Measurements from ENCODE around the gene GATAD2B. TPM values are rescaled to one million over a fixed set of nuclear protein-coding genes. Genes with fewer than 3 reads are reported as not detected.
A peak's percentile ranks its signal among the peaks of the same experiment; 100 is the strongest.

The GATAD2B gene
- total and polyA plus RNA-seq, 2 donors (not counting 1 experiment from before 2014, with no cell fraction given) = 4.8 to 5.2 TPM

DNA sequence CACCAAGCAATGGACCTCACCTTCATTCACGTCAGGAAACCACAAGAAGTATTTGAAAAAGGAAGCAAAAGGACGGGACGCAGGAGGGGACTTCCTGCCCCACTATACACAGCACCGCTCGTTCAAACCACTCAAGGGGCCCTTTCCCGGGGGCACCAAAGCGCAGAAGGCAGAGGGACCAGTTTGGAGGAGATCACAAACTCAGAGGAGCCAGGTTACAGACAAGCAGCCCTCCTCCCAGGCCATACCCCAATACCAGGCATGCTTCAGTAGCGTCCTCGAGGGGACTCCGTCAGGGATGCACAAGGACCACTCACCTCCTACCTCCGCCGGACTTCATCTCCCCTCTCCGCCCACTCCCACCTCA, 35.0 kb upstream of the GATAD2B start:
- Histone ChIP-seq H2AFZ (ENCODE audit: low read length) (no peak overlapping the region), H3K36me3 (ENCODE audit: control insufficient read depth, insufficient read depth, low read length) (peaks cover 6% of the 10 kb centered on the region), H3K4me3 (replicated peaks in 1 of 4; ENCODE audit: control extremely low read depth in 1 of 4, insufficient read depth in 1 of 4, low read depth in 3 of 4, low read length in 4 of 4) (peak overlapping the region; percentile 72 to 96 (median 84)), H3K27me3 (ENCODE audit: control insufficient read depth, insufficient read depth, low read length) (no peaks in the 10 kb centered on the region), H3K9ac (ENCODE audit: insufficient read depth, low read length) (peak overlapping the region; percentile 86), H3K27ac (ENCODE audit: insufficient read depth, low read length) (peak overlapping the region; percentile 53), H3K9me3 (ENCODE audit: control insufficient read depth, insufficient read depth, low read depth, low read length) (no peaks in the 10 kb centered on the region), H4K20me1 (ENCODE audit: control insufficient read depth, extremely low read depth, insufficient read depth, low read length) (no peaks in the 10 kb centered on the region), H3K4me2 (ENCODE audit: extremely low read depth, insufficient read depth, low read length) (peak overlapping the region; percentile 93), H3K79me2 (ENCODE audit: control insufficient read depth, insufficient read depth, low read length) (peaks cover 47% of the 10 kb centered on the region), H3K4me1 (ENCODE audit: control insufficient read depth, extremely low read depth, insufficient read depth, low read length) (peaks cover 15% of the 10 kb centered on the region)
- DNase-seq (ENCODE audit: low read depth in 2 of 2) = peak in 1 of 2 donors; percentile 36
- TF ChIP-seq EZH2 (IDR thresholded peaks at IDR 0.05; ENCODE audit: low read length, missing control alignments) = no peak
- TF ChIP-seq, protein P1, sequence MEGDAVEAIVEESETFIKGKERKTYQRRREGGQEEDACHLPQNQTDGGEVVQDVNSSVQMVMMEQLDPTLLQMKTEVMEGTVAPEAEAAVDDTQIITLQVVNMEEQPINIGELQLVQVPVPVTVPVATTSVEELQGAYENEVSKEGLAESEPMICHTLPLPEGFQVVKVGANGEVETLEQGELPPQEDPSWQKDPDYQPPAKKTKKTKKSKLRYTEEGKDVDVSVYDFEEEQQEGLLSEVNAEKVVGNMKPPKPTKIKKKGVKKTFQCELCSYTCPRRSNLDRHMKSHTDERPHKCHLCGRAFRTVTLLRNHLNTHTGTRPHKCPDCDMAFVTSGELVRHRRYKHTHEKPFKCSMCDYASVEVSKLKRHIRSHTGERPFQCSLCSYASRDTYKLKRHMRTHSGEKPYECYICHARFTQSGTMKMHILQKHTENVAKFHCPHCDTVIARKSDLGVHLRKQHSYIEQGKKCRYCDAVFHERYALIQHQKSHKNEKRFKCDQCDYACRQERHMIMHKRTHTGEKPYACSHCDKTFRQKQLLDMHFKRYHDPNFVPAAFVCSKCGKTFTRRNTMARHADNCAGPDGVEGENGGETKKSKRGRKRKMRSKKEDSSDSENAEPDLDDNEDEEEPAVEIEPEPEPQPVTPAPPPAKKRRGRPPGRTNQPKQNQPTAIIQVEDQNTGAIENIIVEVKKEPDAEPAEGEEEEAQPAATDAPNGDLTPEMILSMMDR (conservative IDR thresholded peaks at IDR 0.05 in 1 of 2, IDR thresholded peaks at IDR 0.05 in 1 of 2; ENCODE audit: low read depth in 1 of 2, low read length in 2 of 2) = no peak

DNA sequence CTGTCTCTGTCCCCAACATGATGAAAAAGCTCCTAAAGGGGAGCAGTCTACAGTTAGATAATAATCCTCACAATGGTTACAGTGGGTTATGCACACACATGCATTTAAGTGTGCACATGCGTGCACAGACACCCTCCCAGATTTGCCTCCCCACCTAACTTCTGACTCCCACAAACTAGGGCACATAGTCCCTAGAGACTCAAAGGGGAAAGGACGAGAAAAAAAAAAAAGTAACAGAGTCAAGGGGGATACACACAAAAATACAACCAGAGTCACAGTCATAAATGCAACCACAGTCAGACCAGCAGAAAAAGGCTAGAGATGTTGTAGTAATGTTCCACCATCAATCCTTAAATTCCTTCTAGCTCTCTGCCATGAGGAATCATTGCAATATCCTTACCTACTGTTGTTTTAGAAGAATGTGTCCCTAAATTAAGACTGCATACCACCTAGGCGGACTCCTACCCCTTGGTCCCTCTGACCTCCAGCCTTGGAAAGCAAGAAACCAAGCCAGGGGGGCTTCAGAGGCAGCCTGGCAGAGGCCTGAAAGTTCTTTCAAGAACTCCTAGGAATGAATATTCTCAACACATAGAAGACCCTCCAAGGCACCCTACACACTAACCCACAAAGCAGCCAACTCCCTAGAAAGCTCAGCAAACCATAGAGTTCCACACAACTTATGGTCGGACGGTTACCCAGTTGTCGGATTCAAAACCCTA, 34.4 kb upstream of the GATAD2B start:
- Histone ChIP-seq H3K4me2 (ENCODE audit: extremely low read depth, insufficient read depth, low read length) (peak overlapping the region; percentile 93), H3K4me1 (ENCODE audit: control insufficient read depth, extremely low read depth, insufficient read depth, low read length) (peaks cover 10% of the 10 kb centered on the region), H2AFZ (ENCODE audit: low read length) (no peak overlapping the region), H3K27me3 (ENCODE audit: control insufficient read depth, insufficient read depth, low read length) (no peaks in the 10 kb centered on the region), H3K27ac (ENCODE audit: insufficient read depth, low read length) (peak overlapping the region; percentile 53), H3K9me3 (ENCODE audit: control insufficient read depth, insufficient read depth, low read depth, low read length) (no peaks in the 10 kb centered on the region), H3K36me3 (ENCODE audit: control insufficient read depth, insufficient read depth, low read length) (peaks cover 9% of the 10 kb centered on the region), H4K20me1 (ENCODE audit: control insufficient read depth, extremely low read depth, insufficient read depth, low read length) (no peaks in the 10 kb centered on the region), H3K79me2 (ENCODE audit: control insufficient read depth, insufficient read depth, low read length) (peaks cover 41% of the 10 kb centered on the region), H3K9ac (ENCODE audit: insufficient read depth, low read length) (peak overlapping the region; percentile 86), H3K4me3 (replicated peaks in 1 of 4; ENCODE audit: control extremely low read depth in 1 of 4, insufficient read depth in 1 of 4, low read depth in 3 of 4, low read length in 4 of 4) (peak overlapping the region; percentile 72 to 96 (median 84))
- DNase-seq (ENCODE audit: low read depth in 2 of 2) = no peak
- TF ChIP-seq EZH2 (IDR thresholded peaks at IDR 0.05; ENCODE audit: low read length, missing control alignments) = no peak
- TF ChIP-seq, protein P1 (conservative IDR thresholded peaks at IDR 0.05 in 1 of 2, IDR thresholded peaks at IDR 0.05 in 1 of 2; ENCODE audit: low read depth in 1 of 2, low read length in 2 of 2) = no peak

DNA sequence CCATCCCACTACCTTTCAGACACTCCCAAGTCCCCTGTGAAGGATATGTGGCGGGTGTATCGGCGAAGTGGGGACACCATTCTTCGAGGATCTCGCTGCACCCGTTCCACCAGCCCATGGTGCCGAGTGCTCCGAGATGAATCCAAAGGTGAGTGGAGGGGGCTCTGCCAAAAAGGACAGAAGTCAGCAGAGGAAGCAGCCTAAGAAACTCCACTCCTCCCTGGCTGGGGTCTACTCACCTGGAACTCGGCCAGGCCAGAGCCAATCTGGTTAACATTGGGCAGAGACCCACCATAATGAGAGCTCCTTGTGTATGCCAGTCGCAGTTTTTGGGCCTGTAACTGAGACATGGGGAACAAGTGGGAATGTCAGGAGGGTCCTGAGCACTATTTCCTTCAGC, 32.1 kb upstream of the GATAD2B start:
- H3K27ac ChIP-seq (ENCODE audit: insufficient read depth, low read length) = no peak overlapping the region
- no peak overlapping the region for H3K9ac ChIP-seq (ENCODE audit: insufficient read depth, low read length)
- no peak overlapping the region for H3K4me2 ChIP-seq (ENCODE audit: extremely low read depth, insufficient read depth, low read length)
- peaks cover 13% of the 10 kb centered on the region for H3K36me3 ChIP-seq (ENCODE audit: control insufficient read depth, insufficient read depth, low read length)
- H3K4me3 ChIP-seq (replicated peaks in 1 of 4; ENCODE audit: control extremely low read depth in 1 of 4, insufficient read depth in 1 of 4, low read depth in 3 of 4, low read length in 4 of 4) = no peak overlapping the region
- no peak overlapping the region for H2AFZ ChIP-seq (ENCODE audit: low read length)
- H3K4me1 ChIP-seq (ENCODE audit: control insufficient read depth, extremely low read depth, insufficient read depth, low read length) = peaks cover 4% of the 10 kb centered on the region
- H3K27me3 ChIP-seq (ENCODE audit: control insufficient read depth, insufficient read depth, low read length) = no peaks in the 10 kb centered on the region
- H3K9me3 ChIP-seq (ENCODE audit: control insufficient read depth, insufficient read depth, low read depth, low read length) = no peaks in the 10 kb centered on the region
- H3K79me2 ChIP-seq (ENCODE audit: control insufficient read depth, insufficient read depth, low read length) = peaks cover 38% of the 10 kb centered on the region
- no peak for DNase-seq (ENCODE audit: low read depth in 2 of 2)
- no peaks in the 10 kb centered on the region for H4K20me1 ChIP-seq (ENCODE audit: control insufficient read depth, extremely low read depth, insufficient read depth, low read length)
- no peak for TF ChIP-seq EZH2 (IDR thresholded peaks at IDR 0.05; ENCODE audit: low read length, missing control alignments)
- TF ChIP-seq, protein P1 (conservative IDR thresholded peaks at IDR 0.05 in 1 of 2, IDR thresholded peaks at IDR 0.05 in 1 of 2; ENCODE audit: low read depth in 1 of 2, low read length in 2 of 2) = no peak

Measured in fibroblast of lung (primary cell).